22Rv1 (cell line): ENCODE results near the gene ORAI3.

Source experiments
- ZFX ChIP-seq: fragments of 450-650 bp; IDR thresholded peaks from 2 replicates; pipeline ENCODE4 v1.6.1; 2017; ENCODE audit warnings: antibody characterized with exemption, borderline replicate concordance
- TF ChIP-seq, protein P1 (sequence below): fragments of 450-650 bp; IDR thresholded peaks from 2 replicates; pipeline ENCODE4 v1.5.1; 2017; ENCODE audit warnings: mild to moderate bottlenecking

DNA sequence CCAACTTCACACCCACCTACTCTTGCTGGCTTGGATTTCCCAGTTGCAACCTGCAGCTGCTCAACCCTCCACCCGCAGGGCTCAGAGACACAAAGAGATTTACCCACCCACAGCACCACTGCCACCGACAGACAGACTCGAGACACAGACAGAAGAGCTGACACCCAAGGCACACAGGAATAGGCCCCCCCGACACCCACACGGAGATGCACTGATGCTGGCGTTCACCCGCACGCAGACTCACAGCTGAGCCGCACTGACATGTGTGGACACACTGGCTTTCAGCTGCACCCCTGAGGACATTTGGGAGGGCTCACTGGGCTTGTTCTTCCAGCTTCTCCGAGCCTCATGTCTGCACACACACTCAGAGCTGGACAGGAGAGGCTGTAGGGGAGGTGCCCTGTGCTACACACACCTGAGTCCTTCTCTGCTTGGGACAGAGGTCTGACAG is 53.4 kb downstream of the ORAI3 start:
- TF ChIP-seq, protein P1, sequence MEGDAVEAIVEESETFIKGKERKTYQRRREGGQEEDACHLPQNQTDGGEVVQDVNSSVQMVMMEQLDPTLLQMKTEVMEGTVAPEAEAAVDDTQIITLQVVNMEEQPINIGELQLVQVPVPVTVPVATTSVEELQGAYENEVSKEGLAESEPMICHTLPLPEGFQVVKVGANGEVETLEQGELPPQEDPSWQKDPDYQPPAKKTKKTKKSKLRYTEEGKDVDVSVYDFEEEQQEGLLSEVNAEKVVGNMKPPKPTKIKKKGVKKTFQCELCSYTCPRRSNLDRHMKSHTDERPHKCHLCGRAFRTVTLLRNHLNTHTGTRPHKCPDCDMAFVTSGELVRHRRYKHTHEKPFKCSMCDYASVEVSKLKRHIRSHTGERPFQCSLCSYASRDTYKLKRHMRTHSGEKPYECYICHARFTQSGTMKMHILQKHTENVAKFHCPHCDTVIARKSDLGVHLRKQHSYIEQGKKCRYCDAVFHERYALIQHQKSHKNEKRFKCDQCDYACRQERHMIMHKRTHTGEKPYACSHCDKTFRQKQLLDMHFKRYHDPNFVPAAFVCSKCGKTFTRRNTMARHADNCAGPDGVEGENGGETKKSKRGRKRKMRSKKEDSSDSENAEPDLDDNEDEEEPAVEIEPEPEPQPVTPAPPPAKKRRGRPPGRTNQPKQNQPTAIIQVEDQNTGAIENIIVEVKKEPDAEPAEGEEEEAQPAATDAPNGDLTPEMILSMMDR, result no peak
- no peak for TF ChIP-seq ZFX
